HFF-Myc (cell line): ENCODE results near the gene REG3G.
"Not testable (repeated sequence)": the region's sequence is repeated elsewhere in the genome, so short reads cannot be mapped to it uniquely, and the experiment has no call there.

Experiments used
- DNase-seq: peaks from one replicate; pipeline ENCODE4 v3.0.0-alpha.2; 2011; ENCODE audit warnings: low read depth; ENCODE audit errors: extremely low read depth
- H3K4me3 ChIP-seq: replicated peaks from 2 replicates; pipeline ENCODE4 v1.5.1; 2011; ENCODE audit warnings: low read depth, mild to moderate bottlenecking, control low read depth, low read length
- TF ChIP-seq, protein P1 (sequence below): IDR thresholded peaks from 2 replicates; pipeline ENCODE4 v1.5.1; 2012; ENCODE audit warnings: mild to moderate bottlenecking, low read depth, low read length, control low read depth; ENCODE audit errors: missing control alignments

REG3G gene

DNA sequence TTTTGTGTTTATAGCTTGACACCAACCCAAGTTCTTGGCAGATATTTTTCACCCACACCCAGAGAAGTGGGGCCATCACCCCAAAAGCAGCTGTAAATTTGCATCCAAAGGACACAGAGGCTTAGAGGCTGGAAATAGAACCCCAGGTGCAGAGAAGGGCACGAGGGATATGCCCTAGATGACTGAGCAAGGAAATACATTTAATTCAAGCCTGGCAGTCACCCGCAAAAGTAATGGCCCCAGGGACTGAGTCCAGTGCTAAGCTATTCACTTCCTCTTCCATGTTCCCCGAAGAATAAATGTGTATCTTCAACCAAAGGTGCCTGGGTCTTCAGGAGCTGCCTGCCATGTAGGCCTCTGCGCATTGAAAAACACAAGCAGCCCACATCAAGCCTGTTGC, 14.0 kb upstream of the REG3G start:
- DNase-seq: no peak
- no peak overlapping the region for H3K4me3 ChIP-seq
- TF ChIP-seq, protein P1, sequence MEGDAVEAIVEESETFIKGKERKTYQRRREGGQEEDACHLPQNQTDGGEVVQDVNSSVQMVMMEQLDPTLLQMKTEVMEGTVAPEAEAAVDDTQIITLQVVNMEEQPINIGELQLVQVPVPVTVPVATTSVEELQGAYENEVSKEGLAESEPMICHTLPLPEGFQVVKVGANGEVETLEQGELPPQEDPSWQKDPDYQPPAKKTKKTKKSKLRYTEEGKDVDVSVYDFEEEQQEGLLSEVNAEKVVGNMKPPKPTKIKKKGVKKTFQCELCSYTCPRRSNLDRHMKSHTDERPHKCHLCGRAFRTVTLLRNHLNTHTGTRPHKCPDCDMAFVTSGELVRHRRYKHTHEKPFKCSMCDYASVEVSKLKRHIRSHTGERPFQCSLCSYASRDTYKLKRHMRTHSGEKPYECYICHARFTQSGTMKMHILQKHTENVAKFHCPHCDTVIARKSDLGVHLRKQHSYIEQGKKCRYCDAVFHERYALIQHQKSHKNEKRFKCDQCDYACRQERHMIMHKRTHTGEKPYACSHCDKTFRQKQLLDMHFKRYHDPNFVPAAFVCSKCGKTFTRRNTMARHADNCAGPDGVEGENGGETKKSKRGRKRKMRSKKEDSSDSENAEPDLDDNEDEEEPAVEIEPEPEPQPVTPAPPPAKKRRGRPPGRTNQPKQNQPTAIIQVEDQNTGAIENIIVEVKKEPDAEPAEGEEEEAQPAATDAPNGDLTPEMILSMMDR: no peak

DNA sequence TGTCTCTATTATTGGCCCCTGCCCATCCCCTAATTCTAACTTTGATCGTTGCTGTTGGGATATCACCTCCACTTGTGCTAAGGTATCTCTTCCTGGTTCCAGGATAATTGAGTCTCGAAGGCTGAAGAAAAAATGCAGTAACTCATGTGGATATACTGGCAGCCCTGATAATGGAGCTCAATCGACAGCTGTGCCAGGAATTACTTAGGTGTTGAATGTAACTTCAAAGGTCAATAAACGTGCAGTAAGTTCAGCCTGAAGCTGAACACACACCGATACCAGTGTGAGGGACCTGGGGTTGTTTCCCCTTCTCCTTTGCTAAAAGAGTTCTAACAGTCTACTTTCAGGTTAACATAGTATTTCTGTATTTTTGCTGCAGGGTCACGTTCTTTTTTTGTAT, 11.9 kb upstream of the REG3G start:
- TF ChIP-seq, protein P1: no peak

GRCh38 chr2:79016342-79016741, 9.2 kb upstream of the REG3G start:
- H3K4me3 ChIP-seq: no peak overlapping the region

More for the DNA sequence above, 11.9 kb upstream of the REG3G start:
- no peak overlapping the region for H3K4me3 ChIP-seq
- no peak for DNase-seq

DNA sequence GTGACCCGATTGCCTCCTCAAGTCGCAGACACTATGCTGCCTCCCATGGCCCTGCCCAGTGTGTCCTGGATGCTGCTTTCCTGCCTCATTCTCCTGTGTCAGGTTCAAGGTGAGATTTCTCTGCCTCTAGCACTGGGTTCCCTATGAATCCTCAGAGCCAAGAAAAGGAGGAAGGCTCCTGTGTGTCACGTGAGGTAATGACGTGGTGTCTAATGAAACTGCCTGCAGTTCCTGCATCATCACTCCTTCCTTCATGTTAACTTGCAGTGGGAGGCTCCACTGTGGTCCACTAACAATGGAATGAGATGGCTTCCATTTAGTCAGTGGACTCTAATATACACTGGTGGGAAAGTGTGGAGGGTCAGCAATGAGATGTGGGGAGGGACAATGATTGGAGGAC, 559 bp downstream of the REG3G start:
- TF ChIP-seq, protein P1: no peak
- no peak for DNase-seq
- H3K4me3 ChIP-seq: no peak overlapping the region

More at GRCh38 chr2:79016342-79016741, 9.2 kb upstream of the REG3G start:
- DNase-seq: no peak
- TF ChIP-seq, protein P1: no peak

DNA sequence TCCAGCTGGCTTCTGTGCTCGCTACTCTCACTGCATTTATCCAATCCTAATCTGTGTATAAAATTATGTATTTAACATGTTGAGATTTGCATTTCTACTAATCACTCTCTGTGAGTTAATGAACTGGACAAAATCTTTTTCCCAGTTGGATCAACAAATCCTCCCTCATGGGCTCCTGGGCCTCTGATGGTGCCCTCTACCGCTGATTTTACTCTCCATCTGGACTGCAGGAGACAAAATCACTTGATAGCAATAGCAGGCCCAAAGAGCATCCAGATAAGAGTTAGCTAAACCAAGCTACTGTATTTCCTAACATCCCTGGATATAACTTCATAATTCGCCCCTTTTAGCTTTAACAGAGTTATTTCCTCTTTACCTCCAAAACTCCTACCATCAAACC, 14.4 kb downstream of the REG3G start:
- TF ChIP-seq, protein P1: no peak
- no peak for DNase-seq

DNA sequence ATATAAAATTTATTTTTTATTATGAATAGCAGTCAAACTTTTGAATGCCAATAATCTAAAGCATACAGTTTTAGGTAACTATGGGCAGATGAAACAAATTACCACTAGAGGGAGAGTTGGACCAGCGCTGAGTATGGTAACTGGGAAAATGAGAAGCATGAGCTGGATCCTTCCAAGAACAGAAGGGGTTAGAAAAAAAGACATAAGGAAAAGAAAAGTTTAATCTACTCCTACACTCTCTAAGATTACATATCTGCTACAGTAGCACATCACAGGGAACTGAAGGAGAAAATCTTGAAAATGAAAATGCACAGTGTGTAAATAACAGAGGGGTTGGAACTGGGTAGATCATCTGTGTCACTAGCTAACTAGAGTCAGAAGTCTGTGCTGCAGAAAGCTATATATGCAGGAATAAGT, 15.5 kb downstream of the REG3G start:
- TF ChIP-seq, protein P1: no peak
- H3K4me3 ChIP-seq: no peak overlapping the region
- no peak for DNase-seq

More for the DNA sequence above, 14.4 kb downstream of the REG3G start:
- H3K4me3 ChIP-seq: no peak overlapping the region

DNA sequence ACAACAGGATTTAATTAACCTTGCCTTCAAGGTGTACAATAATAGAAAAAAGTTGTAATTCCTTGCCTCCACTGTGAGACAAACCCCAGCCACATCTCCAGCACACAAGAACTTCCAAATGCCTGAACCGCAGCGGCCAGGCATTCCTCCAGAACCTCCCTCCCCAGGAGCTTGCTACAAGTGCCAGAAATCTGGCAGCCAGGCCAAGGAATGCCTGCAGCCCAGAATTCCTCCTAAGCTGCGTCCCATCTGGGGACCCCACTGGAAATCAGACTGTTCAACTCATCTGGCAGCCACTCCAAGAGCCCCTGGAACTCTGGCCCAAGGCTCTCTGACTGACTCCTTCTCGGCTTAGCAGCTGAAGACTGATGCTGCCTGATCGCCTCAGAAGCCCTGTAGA, 28.0 kb downstream of the REG3G start:
- not testable (repeated sequence) for H3K4me3 ChIP-seq, DNase-seq

DNA sequence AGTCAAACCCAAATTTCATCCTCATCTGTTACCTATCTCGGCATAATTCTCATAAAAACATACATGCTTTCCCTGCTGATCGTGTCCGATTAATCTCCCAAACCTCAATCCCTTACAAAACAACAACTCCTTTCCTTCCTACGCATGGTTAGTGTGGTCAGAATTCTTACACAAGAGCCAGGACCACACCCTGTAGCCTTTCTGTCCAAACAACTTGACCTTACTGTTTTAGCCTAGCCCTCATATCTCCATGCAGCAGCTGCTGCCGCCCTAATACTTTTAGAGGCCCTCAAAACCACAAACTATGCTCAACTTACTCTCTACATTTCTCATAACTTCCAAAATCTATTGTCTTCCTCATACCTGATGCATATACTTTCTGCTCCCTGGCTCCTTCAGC, 29.3 kb downstream of the REG3G start:
- not testable (repeated sequence) for H3K4me3 ChIP-seq, DNase-seq
